Lower lobe of right lung (tissue), 2 donors: ENCODE data around the gene CLCN7. TPM values are rescaled to one million over a fixed set of nuclear protein-coding genes. Genes with fewer than 3 reads are reported as not detected.
A peak's percentile ranks its signal among the peaks of the same experiment; 100 is the strongest.

ENCODE experiments used
- ATAC-seq, 2 donors: fragments of 200-7000 bp; cut with Tn5 transposase; one replicate each; pipeline ENCODE4 v1.9.1; 2020 to 2022; ENCODE audit warnings: mild to moderate bottlenecking in 2 of 2, moderate library complexity in 2 of 2
- DNase-seq: peaks from one replicate; pipeline ENCODE4 v3.0.0-alpha.2; 2020
- H3K27ac ChIP-seq: fragments of 200-600 bp; one replicate; pipeline ENCODE4 v1.8.0; 2022
- H3K27me3 ChIP-seq: fragments of 200-600 bp; one replicate; pipeline ENCODE4 v1.8.0; 2022; ENCODE audit warnings: low read depth
- H3K36me3 ChIP-seq: fragments of 200-600 bp; one replicate; pipeline ENCODE4 v1.8.0; 2022; ENCODE audit warnings: mild to moderate bottlenecking
- H3K4me1 ChIP-seq: fragments of 200-600 bp; one replicate; pipeline ENCODE4 v1.8.0; 2022
- H3K4me3 ChIP-seq: fragments of 200-600 bp; one replicate; pipeline ENCODE4 v1.8.0; 2022; ENCODE audit warnings: mild to moderate bottlenecking
- H3K9me3 ChIP-seq: fragments of 200-600 bp; one replicate; pipeline ENCODE4 v1.8.0; 2022
- intact Hi-C: fragments of 100-400 bp; cut with DNase I; formaldehyde crosslinking; loops from one replicate; pipeline ENCODE4 v1.11.0; 2022
- total RNA-seq: library from RNA; stranded (reverse); fragmentation: NEBNext Ultra II Directional; extraction: Animal tissue kit (Norgen Biotek cat#: 25700); gene quantifications from one replicate; pipeline ENCODE4 v1.2.1, GENCODE V29; 2021
- TF ChIP-seq, protein P1 (sequence below): fragments of 200-600 bp; IDR thresholded peaks from one replicate; pipeline ENCODE4 v1.8.0; 2022; ENCODE audit warnings: antibody characterized with exemption, mild to moderate bottlenecking
- donor health status: DM: no; HTN: yes; CAD: no; lungs with severe emphysema.

Gene CLCN7
- total RNA-seq, 1 donor from 2014 or later: 146 TPM

DNA sequence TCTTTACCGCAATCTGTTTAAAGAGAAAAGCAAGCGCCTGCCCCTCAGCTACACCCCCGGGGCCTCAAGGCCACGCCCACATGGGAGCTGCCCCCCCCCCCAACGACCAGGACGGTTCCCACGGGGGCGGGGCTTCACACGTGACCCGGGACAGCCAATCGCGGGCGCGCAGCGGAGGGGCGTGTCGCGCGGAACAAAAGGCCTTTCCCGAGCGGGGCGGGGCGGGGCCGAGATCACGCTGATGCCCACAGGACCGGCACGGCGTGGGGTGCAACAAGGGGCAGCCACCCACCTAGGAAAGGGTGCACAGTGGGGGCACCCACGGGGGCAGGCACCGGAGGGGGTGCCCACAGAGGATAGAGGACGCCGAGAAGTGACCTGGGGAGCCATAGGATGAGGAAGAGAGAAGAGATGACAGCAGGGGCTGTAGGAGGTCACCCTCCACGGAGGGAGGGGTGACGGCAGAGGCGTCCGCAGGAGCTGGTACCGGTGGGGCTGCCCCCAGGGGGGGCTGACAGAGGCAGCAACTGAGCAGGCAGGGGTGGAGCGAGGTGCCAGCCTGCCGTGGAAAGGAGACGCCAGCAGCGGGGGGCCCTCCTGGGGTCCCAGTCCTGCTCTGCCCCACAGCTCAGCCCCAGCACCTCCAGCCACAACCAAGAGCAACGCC lies 66.5 kb downstream of the CLCN7 start:
- intact Hi-C loops: no loop called here
- H3K36me3 ChIP-seq: peaks cover 69% of the 10 kb centered on the region
- ATAC-seq: peak; percentile 97
- H3K27ac ChIP-seq: peak overlapping the region; percentile 49
- DNase-seq: peak; percentile 94
- peaks cover 26% of the 10 kb centered on the region for H3K4me1 ChIP-seq
- no peaks in the 10 kb centered on the region for H3K9me3 ChIP-seq
- peak overlapping the region; percentile 55 for H3K4me3 ChIP-seq
- no peaks in the 10 kb centered on the region for H3K27me3 ChIP-seq
- TF ChIP-seq, protein P1, sequence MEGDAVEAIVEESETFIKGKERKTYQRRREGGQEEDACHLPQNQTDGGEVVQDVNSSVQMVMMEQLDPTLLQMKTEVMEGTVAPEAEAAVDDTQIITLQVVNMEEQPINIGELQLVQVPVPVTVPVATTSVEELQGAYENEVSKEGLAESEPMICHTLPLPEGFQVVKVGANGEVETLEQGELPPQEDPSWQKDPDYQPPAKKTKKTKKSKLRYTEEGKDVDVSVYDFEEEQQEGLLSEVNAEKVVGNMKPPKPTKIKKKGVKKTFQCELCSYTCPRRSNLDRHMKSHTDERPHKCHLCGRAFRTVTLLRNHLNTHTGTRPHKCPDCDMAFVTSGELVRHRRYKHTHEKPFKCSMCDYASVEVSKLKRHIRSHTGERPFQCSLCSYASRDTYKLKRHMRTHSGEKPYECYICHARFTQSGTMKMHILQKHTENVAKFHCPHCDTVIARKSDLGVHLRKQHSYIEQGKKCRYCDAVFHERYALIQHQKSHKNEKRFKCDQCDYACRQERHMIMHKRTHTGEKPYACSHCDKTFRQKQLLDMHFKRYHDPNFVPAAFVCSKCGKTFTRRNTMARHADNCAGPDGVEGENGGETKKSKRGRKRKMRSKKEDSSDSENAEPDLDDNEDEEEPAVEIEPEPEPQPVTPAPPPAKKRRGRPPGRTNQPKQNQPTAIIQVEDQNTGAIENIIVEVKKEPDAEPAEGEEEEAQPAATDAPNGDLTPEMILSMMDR: no peak

DNA sequence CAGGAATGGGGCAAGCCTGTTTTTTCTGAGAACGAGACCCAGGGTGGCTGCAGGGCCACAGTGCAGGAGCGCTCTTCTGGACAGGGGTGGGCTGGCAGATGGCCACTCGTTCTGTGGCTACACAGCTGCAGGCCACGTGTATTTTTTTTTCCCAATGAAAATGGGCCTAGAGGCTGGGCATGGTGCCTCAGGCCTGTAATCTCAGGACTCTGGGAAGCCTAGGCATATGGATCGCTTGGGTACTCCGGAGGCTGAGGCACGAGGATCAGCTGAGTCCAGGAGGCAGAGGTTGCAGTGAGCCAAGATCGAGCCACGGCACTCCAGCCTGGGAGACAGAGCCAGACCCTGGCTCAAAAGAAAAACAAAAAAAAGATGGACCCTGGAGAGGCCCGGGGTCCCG lies 67.1 kb downstream of the CLCN7 start:
- no peak for DNase-seq
- H3K36me3 ChIP-seq: peaks cover 70% of the 10 kb centered on the region
- H3K4me3 ChIP-seq: peak overlapping the region; percentile 55

DNA sequence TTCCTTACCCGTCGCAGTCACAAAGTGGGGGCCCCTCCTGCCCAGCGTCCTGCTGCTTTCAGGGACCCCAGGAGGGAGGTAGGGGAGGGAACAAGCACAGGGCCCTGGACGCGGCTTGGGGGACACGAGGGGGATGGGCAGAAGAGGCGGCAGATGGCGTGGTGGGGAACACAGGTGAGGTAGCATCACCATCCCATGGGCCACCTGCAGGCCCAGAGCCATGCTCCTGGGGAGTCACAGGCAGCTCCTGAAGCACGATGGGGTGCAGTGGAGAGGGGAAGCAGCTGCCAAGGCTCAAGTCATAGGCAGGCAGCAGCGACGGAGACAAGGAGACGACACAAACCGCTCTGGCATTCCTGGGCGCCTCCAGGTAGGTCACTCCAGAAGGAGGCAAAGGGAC lies 71.1 kb downstream of the CLCN7 start:
- intact Hi-C loops: no loop called here
- no peaks in the 10 kb centered on the region for H3K9me3 ChIP-seq
- no peaks in the 10 kb centered on the region for H3K27me3 ChIP-seq
- DNase-seq (no peak), ATAC-seq (no peak)
- H3K4me1 ChIP-seq: peaks cover 14% of the 10 kb centered on the region
- TF ChIP-seq, protein P1: no peak
- peaks cover 78% of the 10 kb centered on the region for H3K36me3 ChIP-seq
- H3K4me3 ChIP-seq: no peak overlapping the region
- no peak overlapping the region for H3K27ac ChIP-seq

More for the DNA sequence above, 67.1 kb downstream of the CLCN7 start:
- intact Hi-C loops: no loop called here
- TF ChIP-seq, protein P1: no peak
- Histone ChIP-seq H3K27ac (no peak overlapping the region), H3K9me3 (no peaks in the 10 kb centered on the region), H3K27me3 (no peaks in the 10 kb centered on the region), H3K4me1 (peaks cover 20% of the 10 kb centered on the region)
- peak; percentile 6 to 8 for ATAC-seq

DNA sequence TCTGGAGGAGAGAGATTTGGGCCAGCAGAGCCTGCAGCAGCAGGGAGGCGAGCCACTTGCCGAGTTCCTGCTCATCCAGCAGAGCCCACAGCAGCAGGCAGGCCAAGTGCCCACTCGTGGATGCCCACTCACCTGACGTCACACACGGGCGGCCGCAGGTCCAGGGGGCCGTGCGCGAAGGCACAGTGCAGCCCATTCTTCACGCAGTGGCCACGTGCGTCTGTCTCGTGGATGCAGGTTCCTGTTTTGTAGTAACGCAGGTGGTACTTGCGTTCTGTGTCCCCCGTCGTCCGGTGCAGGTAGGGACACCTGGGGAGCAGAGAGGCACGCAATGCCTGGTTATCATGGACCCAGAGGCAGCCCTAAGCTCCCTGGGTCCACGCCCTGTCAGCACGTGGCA lies 71.8 kb downstream of the CLCN7 start:
- TF ChIP-seq, protein P1: no peak
- peaks cover 7% of the 10 kb centered on the region for H3K4me1 ChIP-seq
- intact Hi-C loops: no loop called here
- H3K27ac ChIP-seq: no peak overlapping the region
- peaks cover 85% of the 10 kb centered on the region for H3K36me3 ChIP-seq
- H3K27me3 ChIP-seq: no peaks in the 10 kb centered on the region
- no peak for DNase-seq
- ATAC-seq: no peak
- no peaks in the 10 kb centered on the region for H3K9me3 ChIP-seq
- H3K4me3 ChIP-seq: no peak overlapping the region

DNA sequence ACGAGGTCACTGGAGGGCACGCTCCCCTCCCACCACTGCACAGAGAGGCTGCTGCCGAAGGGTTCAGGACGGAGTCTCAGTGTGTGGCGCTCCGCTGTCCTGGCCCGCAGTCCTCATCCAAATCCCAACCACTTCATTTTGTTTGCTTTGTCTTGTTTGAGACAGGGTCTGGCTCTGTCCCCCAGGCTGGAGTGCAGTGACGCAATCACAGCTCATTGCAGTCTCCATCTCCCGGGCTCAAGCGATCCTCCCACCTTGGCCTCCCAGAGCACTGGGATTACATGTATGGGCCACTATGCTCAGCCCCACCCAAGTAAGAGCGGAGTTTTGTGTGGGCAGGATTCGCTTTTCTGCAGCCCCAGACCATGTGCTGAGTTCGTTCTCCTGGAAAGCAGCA lies 73.1 kb downstream of the CLCN7 start:
- Histone ChIP-seq H3K36me3 (peaks cover 88% of the 10 kb centered on the region), H3K4me1 (no peaks in the 10 kb centered on the region), H3K9me3 (no peaks in the 10 kb centered on the region), H3K27ac (no peak overlapping the region), H3K4me3 (no peak overlapping the region), H3K27me3 (no peaks in the 10 kb centered on the region)
- ATAC-seq (no peak), DNase-seq (no peak)
- intact Hi-C loops: no loop called here
- TF ChIP-seq, protein P1: no peak
